Bronchial epithelial cell (primary cell): ENCODE results near the gene FBXW5. TPM values are rescaled to one million over a fixed set of nuclear protein-coding genes. Genes with fewer than 3 reads are reported as not detected.
A peak's percentile ranks its signal among the peaks of the same experiment; 100 is the strongest.

Experiments used
- DNase-seq: peaks from one replicate; pipeline ENCODE4 v3.0.0-alpha.2; 2010; ENCODE audit warnings: low read depth
- FAIRE-seq: peaks from 2 replicates; lab custom pipeline; 2011; peaks lifted over from hg19 to GRCh38; lab: Jason Lieb, UNC
- H3K27me3 ChIP-seq: 2 replicates; pipeline ENCODE4 v1.5.1; 2011; ENCODE audit warnings: low read length; ENCODE audit not compliant: control insufficient read depth, insufficient read depth
- H3K36me3 ChIP-seq: 2 replicates; pipeline ENCODE4 v1.5.1; 2011; ENCODE audit warnings: low read length; ENCODE audit not compliant: control insufficient read depth, insufficient read depth
- H3K4me3 ChIP-seq: 2 replicates; pipeline ENCODE4 v1.5.1; 2011; ENCODE audit warnings: mild to moderate bottlenecking, low read depth, low read length, control low read depth
- CTCF ChIP-seq: IDR thresholded peaks from 2 replicates; pipeline ENCODE4 v1.5.1; 2011; ENCODE audit warnings: mild to moderate bottlenecking, moderate library complexity, low read length, control low read depth, inconsistent platforms; ENCODE audit not compliant: insufficient read depth, severe bottlenecking
- total RNA-seq: library from RNA; depleted of rRNA; stranded (reverse); fragments of >200 nt; gene quantifications from 2 replicates; pipeline ENCODE4 v1.2.1, GENCODE V29; 2014

The FBXW5 gene
- total RNA-seq, 1 donor from 2014 or later = 162 TPM

GRCh38 chr9:136913701-136914438 lies 30.7 kb downstream of the FBXW5 start:
- H3K36me3 ChIP-seq = peaks cover 16% of the 10 kb centered on the region

GRCh38 chr9:136910901-136911245 lies 33.7 kb downstream of the FBXW5 start:
- H3K36me3 ChIP-seq = peaks cover 20% of the 10 kb centered on the region
- FAIRE-seq (no peak), DNase-seq (no peak)
- H3K4me3 ChIP-seq = no peak overlapping the region
- H3K27me3 ChIP-seq = no peaks in the 10 kb centered on the region
- peak; percentile 3 for TF ChIP-seq CTCF

More at GRCh38 chr9:136913701-136914438, 30.7 kb downstream of the FBXW5 start:
- Histone ChIP-seq H3K4me3 (no peak overlapping the region), H3K27me3 (no peaks in the 10 kb centered on the region)
- no peak for DNase-seq
- TF ChIP-seq CTCF = no peak
- FAIRE-seq = no peak

- peaks cover 20% of the 10 kb centered on the region for H3K36me3 ChIP-seq
- H3K4me3 ChIP-seq = no peak overlapping the region
- H3K27me3 ChIP-seq = no peaks in the 10 kb centered on the region
- DNase-seq (no peak), FAIRE-seq (no peak)
- no peak for TF ChIP-seq CTCF
Measured at GRCh38 chr9:136910197-136910900, 34.2 kb downstream of the FBXW5 start.

DNA sequence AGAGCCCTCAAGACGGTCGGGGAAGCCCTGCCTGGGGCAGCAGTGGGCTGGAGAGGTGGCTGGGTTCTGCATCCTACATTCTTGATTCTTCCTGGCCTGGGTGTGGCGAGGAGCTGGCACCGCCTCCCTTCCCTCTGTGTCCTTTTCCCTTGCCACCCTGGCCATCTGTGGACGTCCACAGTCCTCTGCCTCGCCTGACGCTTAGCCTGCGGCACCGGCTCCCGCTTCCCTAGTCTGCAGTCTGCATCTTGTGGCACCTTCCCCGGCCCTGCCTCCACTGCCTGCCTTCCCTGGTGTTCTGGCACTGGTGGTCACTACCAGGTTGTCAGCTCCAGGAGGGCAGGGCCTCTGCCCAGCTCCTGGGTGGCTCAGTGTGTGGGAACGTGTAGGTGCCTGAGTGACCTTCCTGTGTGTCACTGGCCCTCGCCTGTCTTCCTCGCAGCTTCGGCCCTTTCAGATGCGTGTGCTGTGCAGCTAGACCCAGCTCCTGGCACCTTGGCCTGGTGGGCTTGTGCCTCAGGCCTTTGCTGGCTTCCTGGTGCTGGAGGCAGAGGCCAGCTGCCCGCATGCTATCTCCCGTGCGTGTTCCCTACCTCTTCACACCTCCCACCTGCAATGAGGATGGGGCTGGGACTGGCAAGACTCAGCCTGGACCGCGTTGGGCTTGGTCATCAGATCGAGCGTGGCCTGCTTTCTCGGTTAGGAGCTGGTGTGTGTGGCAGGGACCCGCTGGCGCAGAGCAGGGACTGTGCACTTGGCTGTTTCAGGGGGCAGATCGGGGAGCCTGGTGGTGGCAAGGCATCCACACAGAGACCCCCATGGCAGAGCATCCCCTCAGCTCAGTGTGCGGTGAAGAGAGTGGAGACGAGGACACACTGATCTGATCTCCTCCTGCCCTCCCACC lies 37.3 kb downstream of the FBXW5 start:
- Histone ChIP-seq H3K4me3 (no peak overlapping the region), H3K27me3 (no peaks in the 10 kb centered on the region), H3K36me3 (peaks cover 20% of the 10 kb centered on the region)
- no peak for DNase-seq
- FAIRE-seq = no peak
- TF ChIP-seq CTCF = no peak

- Histone ChIP-seq H3K27me3 (no peaks in the 10 kb centered on the region), H3K4me3 (no peak overlapping the region), H3K36me3 (peaks cover 20% of the 10 kb centered on the region)
- FAIRE-seq (no peak), DNase-seq (no peak)
- TF ChIP-seq CTCF = no peak
Measured at GRCh38 chr9:136906266-136906665, 38.3 kb downstream of the FBXW5 start.
